COLO668 (cell line): Measurements from ENCODE around the gene TRERF1.

Experiments used
- DNase-seq: peaks from one replicate; lab custom pipeline; 2025; ENCODE audit not compliant: unreplicated experiment; lab: John Stamatoyannopoulos, UW

The TRERF1 gene

DNA sequence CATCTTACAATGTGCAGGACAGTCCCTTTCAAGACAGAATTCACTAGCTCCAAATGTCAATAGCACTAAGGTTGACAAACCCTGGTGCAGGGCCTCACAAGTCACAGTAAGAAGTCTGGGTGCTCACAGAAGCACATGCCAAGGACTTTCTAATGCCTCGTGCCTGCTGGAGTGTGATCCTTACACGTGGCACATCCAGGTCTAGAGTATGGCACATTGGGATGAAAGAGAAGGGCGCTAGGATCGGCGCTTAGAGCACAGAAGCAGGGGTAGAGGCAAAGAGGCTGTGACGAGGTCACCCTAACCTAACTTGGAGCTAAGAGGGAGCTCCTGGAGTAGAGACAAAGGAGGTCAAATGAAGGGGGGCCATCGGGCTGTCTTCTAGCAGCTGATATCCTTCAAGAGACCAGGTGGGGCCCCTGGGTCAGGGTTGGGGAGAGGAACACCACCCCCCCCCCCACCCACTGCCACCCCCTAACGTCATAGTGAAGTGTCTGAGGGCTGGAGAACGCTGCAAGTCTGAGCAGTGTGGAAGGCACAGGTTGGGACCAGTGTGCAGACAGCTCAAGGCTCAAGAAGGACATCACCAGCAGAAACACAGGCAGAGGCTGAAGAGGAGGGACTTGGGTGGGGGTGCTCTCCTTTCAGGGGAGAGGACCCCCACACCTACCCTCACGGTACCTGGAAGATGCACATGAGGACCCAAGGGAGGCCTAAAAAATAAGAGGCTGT lies 136.3 kb downstream of the TRERF1 start:
- DNase-seq: no peak

DNA sequence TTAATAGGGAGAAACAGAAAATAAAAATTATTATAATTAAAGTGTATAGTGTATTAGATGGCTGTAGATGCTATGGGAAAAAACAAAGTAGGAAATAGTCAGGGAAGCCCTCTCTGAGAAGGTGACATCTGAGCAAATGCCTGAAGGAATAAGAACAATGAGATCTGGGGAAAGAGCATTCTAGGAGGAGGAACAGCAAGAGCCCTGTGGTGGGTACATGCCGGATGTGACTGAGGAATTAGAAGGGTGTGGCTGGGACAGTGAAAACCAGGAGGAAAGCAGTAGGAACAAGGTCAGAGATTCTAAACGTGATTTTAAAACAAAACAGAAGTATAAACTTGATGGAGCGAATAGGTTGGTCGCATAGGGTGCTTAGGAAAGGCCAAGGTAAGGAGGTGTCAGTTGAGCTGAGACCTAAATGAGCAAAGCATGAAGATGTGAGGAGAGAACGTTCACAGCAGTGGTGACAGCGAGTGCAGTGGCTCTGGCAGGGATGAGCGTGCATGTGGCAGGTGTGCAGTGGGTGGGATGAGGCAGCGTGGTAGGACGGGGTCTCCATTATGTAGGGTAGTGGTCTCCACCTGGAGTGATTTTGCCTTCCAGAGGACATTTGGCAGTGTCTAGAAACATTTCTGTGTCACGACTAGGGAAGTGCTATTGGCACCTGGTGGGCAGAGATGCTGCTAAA lies 137.0 kb downstream of the TRERF1 start:
- no peak for DNase-seq

DNA sequence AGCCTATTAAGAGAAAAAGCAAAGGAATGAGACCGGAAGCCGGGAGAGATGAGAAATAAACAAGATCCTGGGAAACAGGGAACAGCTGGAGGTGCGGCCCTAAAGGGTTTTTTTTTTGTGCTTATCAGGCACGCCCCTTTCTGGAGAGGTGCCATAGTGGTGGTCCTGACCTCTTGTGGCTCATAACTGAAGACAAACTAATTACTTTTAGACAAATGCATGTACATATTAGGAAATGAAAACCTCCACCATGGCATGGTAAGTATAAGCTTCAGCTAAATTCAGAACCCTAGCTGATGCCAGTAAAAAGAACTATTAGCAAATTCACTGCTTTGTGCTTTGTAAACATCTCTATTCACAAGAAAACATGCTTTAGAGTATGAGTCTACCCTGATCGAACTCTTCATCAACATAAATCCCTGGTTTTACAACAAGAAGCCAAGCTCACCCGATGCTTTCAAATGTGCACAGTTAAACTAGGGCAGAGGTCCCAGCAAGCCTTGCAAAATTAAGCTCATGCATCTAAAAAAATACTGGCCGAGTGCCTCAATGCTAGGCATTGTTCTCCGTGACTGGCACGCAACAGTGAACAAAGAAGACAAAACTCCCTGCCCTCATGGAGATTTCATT lies 137.7 kb downstream of the TRERF1 start:
- DNase-seq: no peak

DNA sequence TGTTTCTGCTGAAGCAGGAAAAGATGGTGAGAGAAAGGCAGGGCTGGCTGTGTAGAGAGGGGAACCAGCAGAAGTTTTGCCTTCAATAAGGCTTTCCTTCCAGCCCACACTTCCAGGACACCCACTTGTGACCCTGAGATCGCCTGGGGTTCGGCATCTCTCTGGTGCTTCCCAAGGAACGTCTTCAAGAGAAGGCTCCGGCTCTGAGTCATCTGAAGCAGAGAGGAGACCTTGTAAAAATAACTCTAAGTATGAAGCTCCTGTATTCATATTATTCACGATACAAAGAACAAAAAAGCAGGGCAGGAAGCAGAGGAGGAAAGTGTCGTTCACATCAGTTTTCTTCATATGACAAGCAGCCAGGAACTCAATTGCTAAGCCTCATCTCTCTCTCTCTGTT lies 138.7 kb downstream of the TRERF1 start:
- no peak for DNase-seq

DNA sequence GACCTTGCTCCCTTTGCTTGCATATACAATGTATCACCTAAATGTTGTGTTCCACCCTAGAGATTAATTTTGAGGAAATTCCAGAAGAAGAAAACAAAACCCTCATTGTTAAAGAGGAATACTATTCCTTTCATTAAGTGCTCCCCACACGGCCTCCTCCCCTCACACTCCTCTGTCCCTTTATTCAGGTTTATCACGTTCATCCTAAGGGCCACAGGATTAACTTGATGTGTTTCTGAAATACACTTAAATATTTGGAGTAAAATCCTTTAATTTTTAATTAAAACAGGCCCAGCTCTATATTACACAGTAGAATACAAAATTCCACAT lies 144.6 kb downstream of the TRERF1 start:
- DNase-seq: no peak

DNA sequence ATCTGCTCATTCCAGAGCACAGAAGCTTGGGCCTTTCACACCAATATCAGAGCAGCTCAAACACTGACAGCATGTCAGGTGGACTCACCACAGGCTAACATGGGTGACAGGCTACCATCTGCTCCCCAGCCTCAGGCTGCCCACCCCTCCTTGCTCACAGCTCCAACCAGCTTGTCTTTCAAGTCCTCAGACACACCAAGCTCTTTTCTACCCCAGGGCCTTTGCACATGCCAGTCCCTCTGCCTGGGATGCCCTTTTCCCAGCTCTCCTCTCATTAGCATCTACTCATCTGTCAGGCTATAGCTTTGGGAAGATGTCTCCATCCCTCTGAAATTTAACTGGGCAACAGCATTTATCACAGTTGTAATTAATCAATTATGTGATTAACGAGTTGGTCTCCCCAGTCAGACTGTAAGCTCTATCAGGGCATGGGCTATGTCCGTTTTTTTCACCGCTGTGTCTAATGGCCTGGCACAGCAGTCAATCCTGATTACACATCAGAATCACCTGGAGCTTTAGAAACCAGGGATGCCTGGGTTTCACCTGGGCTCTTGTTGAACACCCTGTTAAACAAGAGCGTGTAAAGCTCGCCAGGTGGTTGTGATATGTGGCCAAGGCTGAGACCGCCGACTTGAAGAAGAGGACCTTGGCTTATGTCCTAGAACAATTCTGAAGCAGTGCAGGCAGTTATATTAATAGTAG lies 145.1 kb downstream of the TRERF1 start:
- DNase-seq: no peak

DNA sequence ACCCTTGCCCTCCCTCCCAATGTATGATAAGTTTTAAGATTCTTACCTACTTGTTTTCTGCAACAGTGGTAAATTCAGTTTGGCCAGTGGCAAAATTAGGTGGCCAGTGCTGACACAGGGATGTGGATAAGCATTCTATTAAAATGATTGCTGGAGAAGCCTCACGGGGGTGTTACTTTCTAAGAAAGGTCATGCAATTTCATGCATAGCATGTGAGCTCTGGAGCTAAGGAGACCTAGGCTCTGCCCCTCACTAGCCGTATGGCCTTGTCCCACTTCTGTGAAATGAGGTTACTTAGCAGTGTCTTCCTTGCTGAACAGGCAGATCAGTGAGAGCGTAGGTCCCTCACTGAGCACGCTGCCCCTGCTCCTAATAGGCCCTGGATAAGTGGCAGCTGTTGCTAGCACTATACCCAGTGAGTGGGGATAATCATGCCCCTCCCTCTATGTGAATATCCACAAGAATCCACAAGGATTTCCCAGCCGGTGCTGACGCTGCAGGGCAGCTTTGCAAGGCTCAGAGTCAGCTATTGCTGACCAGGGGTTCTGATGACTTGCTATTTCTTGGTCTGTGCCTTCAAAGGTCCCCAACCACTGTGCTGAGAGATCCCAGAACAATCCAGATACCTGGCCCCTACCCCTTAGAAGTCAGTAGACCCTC lies 147.5 kb downstream of the TRERF1 start:
- no peak for DNase-seq

DNA sequence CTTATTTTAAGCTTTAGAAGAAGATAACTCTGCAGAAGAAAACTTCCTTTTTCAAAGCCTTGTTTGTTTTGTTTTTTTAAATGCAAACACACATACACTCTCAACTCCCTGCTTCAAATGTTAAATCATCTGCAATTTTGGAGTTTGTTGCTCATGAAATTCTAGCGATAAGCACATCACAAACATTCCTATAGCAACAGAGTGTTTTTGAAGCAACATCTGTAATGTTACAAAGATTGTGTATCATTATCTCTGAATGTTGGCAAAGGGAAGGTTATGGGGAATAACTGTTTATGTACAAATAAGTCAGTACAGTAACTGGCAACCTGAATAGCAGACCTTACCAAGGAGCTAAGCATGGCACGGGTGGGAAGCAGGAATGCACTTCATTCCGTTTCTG lies 149.3 kb downstream of the TRERF1 start:
- no peak for DNase-seq

DNA sequence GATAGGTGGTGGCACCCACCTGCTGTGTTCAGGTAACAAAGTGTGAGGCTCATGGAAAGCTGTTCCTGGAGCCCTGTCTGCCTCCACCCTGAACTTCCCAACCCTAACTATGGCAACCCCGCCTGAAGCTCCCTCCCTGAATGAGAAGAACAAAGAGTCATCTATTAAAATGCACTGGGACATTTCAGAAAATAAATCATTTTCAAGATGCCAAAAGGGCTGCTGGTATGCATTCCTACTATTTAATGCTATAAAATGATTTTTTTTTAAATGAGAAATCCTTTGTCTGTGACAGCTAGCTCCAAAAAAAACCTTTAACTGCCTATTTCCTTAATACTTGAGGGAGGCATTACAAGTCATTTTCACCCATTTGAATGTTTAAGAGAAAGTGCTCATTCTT lies 149.7 kb downstream of the TRERF1 start:
- DNase-seq: no peak

DNA sequence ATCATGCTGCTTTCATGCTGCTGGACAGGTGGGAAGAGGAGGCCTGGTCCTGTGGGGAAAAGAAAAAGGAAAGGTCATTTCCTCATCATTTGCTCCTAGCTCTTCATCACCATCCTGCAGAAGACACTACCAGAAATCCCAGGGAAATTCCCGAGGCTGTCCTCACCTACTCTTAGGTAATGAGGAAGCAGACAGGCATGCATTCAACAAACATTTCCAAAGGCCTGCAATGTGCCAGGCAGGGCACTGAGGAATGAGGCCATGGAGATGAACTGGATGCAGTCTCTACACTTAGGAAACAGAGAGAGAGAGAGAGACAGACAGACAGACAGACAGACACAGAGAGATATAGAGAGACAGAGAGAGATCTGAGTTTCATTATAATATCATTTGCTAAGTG lies 151.0 kb downstream of the TRERF1 start:
- no peak for DNase-seq

DNA sequence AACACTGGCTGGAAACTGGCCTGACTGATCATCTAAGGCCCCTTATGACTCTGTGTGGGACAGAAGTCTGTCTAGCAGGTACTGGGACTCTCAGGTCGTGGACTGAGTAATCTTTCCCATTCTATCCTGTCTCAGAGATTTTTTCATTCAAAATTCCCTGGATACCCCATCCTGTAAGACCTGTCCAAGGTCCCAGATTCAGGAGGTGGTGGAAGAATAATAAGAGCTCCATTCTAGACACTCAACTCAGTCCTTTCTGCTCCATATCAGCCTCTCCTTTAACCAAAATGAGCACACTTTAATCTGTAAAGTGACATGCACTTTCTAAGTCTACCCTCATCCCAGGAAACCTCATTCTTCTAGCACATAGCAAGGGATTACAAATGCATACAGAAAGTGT lies 151.5 kb downstream of the TRERF1 start:
- DNase-seq: no peak

DNA sequence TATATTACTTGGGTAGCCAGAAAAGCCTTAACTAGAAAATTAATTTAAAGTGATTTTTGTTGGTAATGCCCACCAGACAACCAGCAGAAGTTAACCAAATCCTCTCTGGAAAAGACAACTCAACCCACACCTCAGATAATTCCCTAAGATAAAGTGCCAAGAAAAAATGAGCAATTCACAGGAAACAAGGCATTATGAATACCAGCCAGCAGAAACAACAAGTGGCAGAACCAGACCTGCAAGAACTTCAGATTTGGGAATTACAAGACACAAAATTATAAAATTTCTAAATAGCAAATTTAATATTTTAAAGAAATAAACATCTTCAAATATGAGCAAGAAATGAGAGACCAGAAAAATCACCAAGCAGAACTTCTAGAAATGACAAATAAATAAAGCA lies 154.1 kb downstream of the TRERF1 start:
- no peak for DNase-seq

DNA sequence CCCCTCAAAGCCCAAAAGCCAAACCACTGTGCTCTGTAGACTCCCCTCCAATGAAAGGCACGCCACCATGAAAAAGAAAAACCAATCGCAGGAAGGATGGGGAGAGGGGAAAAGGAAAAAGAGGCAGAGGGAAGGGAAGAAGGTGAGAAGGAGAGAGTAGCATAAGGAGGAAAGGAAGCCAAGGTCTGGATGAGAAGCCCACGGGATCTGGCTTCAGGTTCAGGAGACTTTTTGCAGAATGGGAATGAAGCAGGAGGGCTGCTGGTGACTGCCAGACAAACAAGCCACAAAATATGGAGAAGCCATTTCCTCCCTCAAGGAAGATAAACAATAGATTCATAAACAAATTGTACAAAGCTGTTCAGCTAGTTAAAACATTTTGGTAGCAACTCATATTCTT lies 155.1 kb downstream of the TRERF1 start:
- DNase-seq: no peak

DNA sequence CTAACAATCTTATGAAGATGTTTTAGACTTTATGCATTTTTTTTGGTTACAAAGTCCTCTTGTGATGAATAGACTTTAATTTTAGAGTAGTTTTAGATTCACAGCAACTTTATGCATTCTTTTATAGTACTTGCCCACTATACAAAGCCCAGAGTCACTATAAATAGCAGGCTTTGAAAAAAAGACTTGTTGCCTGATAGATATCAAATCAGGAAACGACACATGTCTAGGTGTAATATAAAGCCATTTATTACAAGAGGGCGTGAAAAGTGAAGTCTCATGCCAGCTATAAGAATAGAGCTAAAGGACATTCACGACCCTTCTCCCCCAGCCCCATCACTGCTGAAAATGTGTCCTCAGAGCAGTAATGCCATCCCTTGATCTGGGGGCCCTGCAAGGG lies 156.0 kb downstream of the TRERF1 start:
- no peak for DNase-seq

DNA sequence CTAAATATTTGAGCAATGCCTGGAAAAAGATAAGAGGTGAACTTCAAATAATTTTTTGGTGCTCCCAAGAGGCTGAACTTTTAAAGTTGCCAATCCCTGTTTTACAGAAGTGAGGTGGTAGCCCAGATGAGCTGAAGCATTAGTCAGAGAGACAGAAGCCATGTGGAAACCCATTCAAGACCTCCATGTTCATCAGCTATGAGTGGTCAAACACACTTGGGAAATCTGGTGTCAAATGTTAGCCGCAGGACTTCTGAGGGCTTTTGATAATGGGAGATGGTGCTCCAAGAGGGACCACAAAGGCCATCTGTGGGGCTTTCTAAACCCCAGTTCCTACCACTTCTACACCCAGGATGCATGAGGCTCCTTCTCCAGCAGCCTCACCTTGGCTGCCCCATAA lies 156.5 kb downstream of the TRERF1 start:
- DNase-seq: no peak

DNA sequence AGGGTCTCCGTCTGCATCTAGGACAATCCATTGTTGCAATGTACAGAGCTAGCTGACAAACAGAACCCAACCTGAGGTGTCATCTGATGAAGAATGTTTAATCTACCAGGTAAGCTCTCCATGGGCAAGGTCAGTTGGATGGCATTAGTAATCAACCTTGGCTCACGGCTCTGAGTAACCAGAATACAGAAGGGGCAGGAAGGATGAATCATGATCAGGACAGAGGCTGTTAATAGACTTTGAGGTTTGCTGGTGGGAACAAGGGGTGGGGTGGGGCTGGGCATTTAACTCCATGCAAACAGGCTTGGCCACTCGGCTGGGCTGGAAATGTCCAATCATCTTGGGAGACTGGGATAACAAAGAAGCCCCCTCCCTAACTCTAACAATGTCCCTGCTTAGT lies 157.0 kb downstream of the TRERF1 start:
- DNase-seq: no peak

DNA sequence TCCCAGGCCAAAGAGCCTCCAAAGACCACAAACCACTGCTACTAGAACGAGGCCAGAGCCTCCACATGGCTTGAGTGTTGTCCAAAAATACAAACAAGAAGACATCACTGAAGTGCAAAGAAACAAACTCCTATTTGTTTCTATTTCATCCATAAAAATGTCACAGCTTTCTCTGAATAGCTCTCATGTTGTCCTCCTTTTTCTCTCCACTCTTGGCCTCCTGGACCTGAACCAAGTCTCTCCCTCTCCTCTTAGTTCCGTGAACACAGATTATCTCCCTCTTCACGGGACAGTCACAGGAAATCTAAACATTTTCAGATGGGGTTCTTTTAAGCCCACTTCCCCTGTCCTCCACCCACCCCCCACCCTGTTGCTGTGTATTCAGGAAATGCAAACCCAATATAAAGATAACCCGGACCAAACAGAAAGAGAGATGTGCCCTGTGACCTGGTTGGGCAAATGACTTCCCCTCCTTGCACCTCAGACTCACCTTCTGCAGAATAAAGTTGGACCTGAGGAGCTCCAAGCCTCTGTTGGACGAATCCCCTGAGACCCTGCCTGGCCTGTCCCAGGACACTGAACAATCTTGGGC lies 158.2 kb downstream of the TRERF1 start:
- DNase-seq: no peak

DNA sequence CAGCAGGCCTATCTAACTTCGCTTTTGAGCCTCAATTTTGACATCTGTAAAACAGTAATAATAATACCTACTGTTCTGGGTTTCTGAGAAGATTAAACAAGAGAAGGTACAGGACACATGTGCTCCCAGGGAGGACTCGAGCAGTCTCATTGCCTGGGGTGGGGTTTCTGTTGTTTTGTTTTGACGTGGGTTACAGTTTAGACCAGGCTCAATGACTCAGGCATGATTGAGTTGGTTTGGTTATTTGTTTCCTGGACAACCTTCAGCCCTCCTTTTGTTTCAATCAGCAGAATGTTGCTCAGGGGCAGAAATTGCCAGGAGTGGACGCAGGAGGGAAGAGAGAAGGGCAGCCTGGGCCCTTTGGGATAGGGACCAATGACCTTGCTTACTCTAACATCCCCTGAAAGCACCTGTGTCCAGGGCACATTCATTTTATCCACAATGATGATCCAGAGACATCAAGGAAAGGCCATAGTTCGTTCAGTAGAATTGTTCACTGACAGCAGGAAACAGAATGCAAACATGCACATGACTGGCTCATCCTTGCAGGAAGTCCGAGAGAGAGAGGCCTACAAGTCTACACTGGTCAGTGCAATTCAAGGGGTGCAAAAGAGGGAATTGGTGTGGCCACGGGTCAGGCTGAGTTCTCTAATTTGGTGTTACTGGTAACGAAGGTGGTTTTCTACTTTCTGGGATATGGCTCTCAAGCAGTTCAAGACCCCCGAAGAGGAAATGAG lies 159.6 kb downstream of the TRERF1 start:
- no peak for DNase-seq

DNA sequence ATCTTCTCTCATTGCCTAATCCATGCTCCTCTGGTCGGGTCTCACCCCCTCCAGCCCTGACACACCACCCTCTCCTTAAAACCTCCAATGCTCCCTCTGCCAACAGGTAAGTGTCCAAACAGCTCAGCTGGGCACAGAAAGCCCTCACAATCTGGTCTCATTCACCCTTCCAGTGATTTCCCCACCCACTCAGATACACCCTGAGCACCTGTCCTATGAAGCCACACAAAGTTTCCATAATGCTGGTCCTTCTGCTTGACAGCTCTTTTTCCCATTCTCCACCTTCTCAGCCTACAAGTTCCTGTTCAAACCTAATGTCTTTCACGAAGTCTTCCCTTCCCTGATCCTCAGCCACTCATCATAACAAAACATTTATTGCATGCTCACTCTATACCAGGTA lies 164.0 kb downstream of the TRERF1 start:
- no peak for DNase-seq

DNA sequence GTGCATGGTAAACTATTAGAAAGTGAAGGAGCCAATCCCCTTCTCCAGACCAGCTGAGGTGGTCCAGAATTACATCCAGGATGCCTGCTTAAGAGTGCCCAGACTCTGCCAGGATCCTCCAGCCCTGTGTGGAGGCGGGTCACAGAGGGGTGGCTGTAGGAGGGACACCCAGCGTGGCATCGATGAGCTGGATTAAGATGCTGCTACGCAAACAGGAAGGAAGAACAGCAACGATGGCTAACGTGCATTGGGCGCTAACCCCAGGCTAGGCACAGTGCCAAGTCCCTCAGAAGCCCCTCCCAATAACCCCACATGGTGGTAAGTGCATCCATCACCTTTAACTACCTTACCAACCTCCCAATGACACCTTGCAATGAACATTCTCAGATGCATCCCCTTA lies 170.2 kb downstream of the TRERF1 start:
- no peak for DNase-seq
